K562 (cell line): ENCODE results near the gene ARHGAP26.

ENCODE experiments used
- CREB1 ChIP-seq, 2 experiments: sonication (generic) in 1 of 2; formaldehyde crosslinking in 1 of 2; IDR thresholded peaks; 2 replicates each; pipeline versions ENCODE4 v1.6.1 to v1.8.0; 2012 to 2022; ENCODE audit warnings: inconsistent platforms in 1 of 2, mild to moderate bottlenecking in 1 of 2, missing genetic modification reagents in 1 of 2, moderate library complexity in 1 of 2
- NFE2 ChIP-seq: IDR thresholded peaks from 2 replicates; pipeline ENCODE4 v1.6.1; 2014; ENCODE audit warnings: antibody characterized with exemption, low read depth
- POLR2A ChIP-seq: fragments of 450-650 bp; conservative IDR thresholded peaks from 2 replicates; pipeline ENCODE4 v1.6.1; 2016
- POLR2AphosphoS5 ChIP-seq: IDR thresholded peaks from 2 replicates; pipeline ENCODE4 v1.6.1; 2011; ENCODE audit warnings: mild to moderate bottlenecking, low read depth, low read length, moderate library complexity; ENCODE audit not compliant: control insufficient read depth, insufficient read depth
- TCFL5 ChIP-seq: fragments of 250-450 bp; sonication (Bioruptor Pico); conservative IDR thresholded peaks from 2 replicates; pipeline ENCODE4 v1.6.1; 2021; ENCODE audit warnings: mild to moderate bottlenecking, moderate library complexity, matching md5 sums
- TEAD4 ChIP-seq, 2 experiments: sonication (generic) in 1 of 2; formaldehyde crosslinking in 1 of 2; IDR thresholded peaks; 2 replicates each; pipeline versions ENCODE4 v1.6.1 to v1.8.0; 2012 to 2022; ENCODE audit warnings: borderline replicate concordance in 1 of 2, inconsistent platforms in 1 of 2, low read length in 1 of 2, mild to moderate bottlenecking in 1 of 2, missing genetic modification reagents in 1 of 2
- TF ChIP-seq, protein P1 (sequence below), 3 experiments: IDR thresholded peaks in 2 of 3; conservative IDR thresholded peaks in 1 of 3; 2 replicates each; pipeline ENCODE4 v1.5.1; 2011 to 2012; ENCODE audit warnings: low read length in 3 of 3, mild to moderate bottlenecking in 3 of 3, control low read depth in 2 of 3, improper control_type of control experiment in 1 of 3, inconsistent platforms in 1 of 3, low read depth in 1 of 3, mixed read lengths in 1 of 3, moderate library complexity in 1 of 3; ENCODE audit not compliant: insufficient read depth in 2 of 3
- TF ChIP-seq, protein P2 (sequence below): fragments of 250-450 bp; sonication (Bioruptor Pico); IDR thresholded peaks from 2 replicates; pipeline ENCODE4 v1.6.1; 2021; ENCODE audit warnings: mild to moderate bottlenecking
- TF ChIP-seq, protein P3 (sequence below), 2 experiments: fragments of 450-650 bp in 1 of 2; IDR thresholded peaks; 2 replicates each; pipeline ENCODE4 v1.6.1; 2011 to 2017; ENCODE audit warnings: low read depth in 2 of 2, antibody characterized with exemption in 1 of 2, borderline replicate concordance in 1 of 2, low read length in 1 of 2, mild to moderate bottlenecking in 1 of 2, mixed read lengths in 1 of 2; ENCODE audit not compliant: control insufficient read depth in 1 of 2

DNA sequence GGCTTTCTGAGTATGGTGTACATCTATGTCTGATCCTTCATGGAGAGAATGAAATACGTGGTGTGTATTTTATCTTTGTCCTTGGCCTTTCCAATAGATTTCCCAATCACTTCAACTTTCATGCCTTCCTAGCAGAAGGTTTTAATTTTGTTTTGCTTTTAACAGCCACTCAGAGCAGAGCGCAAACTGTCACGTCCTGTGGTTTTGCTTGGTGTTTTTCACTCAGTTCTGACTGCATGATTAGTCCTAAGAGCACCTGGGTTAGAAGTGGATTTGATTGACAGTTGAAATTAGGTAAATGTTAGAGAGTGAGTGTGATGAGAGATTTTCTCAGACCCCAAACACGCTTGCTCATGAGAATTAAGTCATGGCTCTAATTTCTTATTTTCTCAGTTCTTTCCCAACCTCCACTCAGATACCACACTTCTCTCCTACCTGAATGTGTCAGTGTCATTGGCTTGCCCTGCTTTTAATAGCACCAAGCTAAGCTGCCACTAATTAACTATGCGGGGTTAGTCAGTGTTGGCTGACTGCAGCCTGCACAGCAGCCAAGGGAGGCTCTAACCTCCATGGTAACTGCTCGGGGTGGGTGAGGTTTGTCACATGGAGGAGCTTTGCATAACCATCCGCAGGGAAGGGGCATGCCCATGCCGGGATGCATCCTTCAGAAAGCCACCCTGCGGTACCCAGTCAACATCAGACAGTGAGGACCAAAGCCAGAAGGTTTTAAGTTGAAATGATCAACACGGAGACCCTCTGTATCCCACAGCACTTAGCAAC, 459.9 kb downstream of the ARHGAP26 start:
- no peak for TF ChIP-seq POLR2AphosphoS5
- TF ChIP-seq, protein P1, sequence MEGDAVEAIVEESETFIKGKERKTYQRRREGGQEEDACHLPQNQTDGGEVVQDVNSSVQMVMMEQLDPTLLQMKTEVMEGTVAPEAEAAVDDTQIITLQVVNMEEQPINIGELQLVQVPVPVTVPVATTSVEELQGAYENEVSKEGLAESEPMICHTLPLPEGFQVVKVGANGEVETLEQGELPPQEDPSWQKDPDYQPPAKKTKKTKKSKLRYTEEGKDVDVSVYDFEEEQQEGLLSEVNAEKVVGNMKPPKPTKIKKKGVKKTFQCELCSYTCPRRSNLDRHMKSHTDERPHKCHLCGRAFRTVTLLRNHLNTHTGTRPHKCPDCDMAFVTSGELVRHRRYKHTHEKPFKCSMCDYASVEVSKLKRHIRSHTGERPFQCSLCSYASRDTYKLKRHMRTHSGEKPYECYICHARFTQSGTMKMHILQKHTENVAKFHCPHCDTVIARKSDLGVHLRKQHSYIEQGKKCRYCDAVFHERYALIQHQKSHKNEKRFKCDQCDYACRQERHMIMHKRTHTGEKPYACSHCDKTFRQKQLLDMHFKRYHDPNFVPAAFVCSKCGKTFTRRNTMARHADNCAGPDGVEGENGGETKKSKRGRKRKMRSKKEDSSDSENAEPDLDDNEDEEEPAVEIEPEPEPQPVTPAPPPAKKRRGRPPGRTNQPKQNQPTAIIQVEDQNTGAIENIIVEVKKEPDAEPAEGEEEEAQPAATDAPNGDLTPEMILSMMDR (IDR thresholded peaks at IDR 0.05 in 2 of 3, conservative IDR thresholded peaks at IDR 0.05 in 1 of 3; ENCODE audit: insufficient read depth in 2 of 3, low read depth in 1 of 3, low read length in 3 of 3): no peak
- TF ChIP-seq, protein P2, sequence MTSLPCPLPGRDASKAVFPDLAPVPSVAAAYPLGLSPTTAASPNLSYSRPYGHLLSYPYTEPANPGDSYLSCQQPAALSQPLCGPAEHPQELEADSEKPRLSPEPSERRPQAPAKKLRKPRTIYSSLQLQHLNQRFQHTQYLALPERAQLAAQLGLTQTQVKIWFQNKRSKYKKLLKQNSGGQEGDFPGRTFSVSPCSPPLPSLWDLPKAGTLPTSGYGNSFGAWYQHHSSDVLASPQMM (CRISPR knock-in tag): no peak
- TF ChIP-seq, protein P3, sequence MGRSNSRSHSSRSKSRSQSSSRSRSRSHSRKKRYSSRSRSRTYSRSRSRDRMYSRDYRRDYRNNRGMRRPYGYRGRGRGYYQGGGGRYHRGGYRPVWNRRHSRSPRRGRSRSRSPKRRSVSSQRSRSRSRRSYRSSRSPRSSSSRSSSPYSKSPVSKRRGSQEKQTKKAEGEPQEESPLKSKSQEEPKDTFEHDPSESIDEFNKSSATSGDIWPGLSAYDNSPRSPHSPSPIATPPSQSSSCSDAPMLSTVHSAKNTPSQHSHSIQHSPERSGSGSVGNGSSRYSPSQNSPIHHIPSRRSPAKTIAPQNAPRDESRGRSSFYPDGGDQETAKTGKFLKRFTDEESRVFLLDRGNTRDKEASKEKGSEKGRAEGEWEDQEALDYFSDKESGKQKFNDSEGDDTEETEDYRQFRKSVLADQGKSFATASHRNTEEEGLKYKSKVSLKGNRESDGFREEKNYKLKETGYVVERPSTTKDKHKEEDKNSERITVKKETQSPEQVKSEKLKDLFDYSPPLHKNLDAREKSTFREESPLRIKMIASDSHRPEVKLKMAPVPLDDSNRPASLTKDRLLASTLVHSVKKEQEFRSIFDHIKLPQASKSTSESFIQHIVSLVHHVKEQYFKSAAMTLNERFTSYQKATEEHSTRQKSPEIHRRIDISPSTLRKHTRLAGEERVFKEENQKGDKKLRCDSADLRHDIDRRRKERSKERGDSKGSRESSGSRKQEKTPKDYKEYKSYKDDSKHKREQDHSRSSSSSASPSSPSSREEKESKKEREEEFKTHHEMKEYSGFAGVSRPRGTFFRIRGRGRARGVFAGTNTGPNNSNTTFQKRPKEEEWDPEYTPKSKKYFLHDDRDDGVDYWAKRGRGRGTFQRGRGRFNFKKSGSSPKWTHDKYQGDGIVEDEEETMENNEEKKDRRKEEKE (IDR thresholded peaks at IDR 0.05; ENCODE audit: borderline replicate concordance in 1 of 2, control insufficient read depth in 1 of 2, low read depth in 2 of 2, low read length in 1 of 2): no peak
- no peak for TF ChIP-seq CREB1 (IDR thresholded peaks at IDR 0.05)
- TF ChIP-seq CREB1 (CRISPR knock-in tag; IDR thresholded peaks at IDR 0.05): no peak
- no peak for TF ChIP-seq TEAD4 (IDR thresholded peaks at IDR 0.05; ENCODE audit: low read length)
- no peak for TF ChIP-seq TEAD4 (CRISPR knock-in tag; IDR thresholded peaks at IDR 0.05; ENCODE audit: borderline replicate concordance)
- TF ChIP-seq POLR2A: no peak
- TF ChIP-seq NFE2: no peak
- no peak for TF ChIP-seq TCFL5 (CRISPR knock-in tag)
